HG03575 (cell line): ENCODE measurements around the gene IL10RA.
"Not testable (repeated sequence)": the region's sequence is repeated elsewhere in the genome, so short reads cannot be mapped to it uniquely, and the experiment has no call there.

Experiments
- ATAC-seq: cut with Tn5 transposase; IDR thresholded peaks from one replicate; pipeline ENCODE4 v1.9.1; 2021; ENCODE audit not compliant: unreplicated experiment, insufficient number of reproducible peaks, low FRiP score; ENCODE audit errors: extremely low read depth

IL10RA gene

GRCh38 chr11:117985953-117986887, at the start of gene IL10RA:
Gene IL10RA (plus strand): TSS chr11:117986394. CDS start chr11:117986468, 74 bp downstream.
- ATAC-seq, result no peak

GRCh38 chr11:117936973-117937372, 49.2 kb upstream of the IL10RA start:
- ATAC-seq, result no peak

- ATAC-seq, result no peak
Observed at GRCh38 chr11:117940736-117941135, 45.5 kb upstream of the IL10RA start.

- ATAC-seq, result no peak
Observed at GRCh38 chr11:117941163-117941707, 45.0 kb upstream of the IL10RA start.

GRCh38 chr11:117941976-117942654, 44.1 kb upstream of the IL10RA start:
- ATAC-seq, result no peak

GRCh38 chr11:117944554-117944953, 41.6 kb upstream of the IL10RA start:
- no peak for ATAC-seq

GRCh38 chr11:117945047-117945810, 41.0 kb upstream of the IL10RA start:
- ATAC-seq, result no peak

- ATAC-seq, result no peak
Observed at GRCh38 chr11:117946156-117946841, 39.9 kb upstream of the IL10RA start.

GRCh38 chr11:117946842-117947526, 39.2 kb upstream of the IL10RA start:
- ATAC-seq, result no peak

GRCh38 chr11:117947751-117948150, 38.4 kb upstream of the IL10RA start:
- ATAC-seq, result not testable (repeated sequence)

GRCh38 chr11:117948466-117948865, 37.7 kb upstream of the IL10RA start:
- not testable (repeated sequence) for ATAC-seq

- no peak for ATAC-seq
Observed at GRCh38 chr11:117949062-117949461, 37.1 kb upstream of the IL10RA start.

GRCh38 chr11:117950301-117950700, 35.9 kb upstream of the IL10RA start:
- ATAC-seq, result no peak

- no peak for ATAC-seq
Observed at GRCh38 chr11:117950993-117951961, 34.9 kb upstream of the IL10RA start.

GRCh38 chr11:117953024-117953671, 33.0 kb upstream of the IL10RA start:
- ATAC-seq, result no peak

- no peak for ATAC-seq
Observed at GRCh38 chr11:117958949-117959348, 27.2 kb upstream of the IL10RA start.
